GM18861 (cell line): ENCODE results near the gene BRAT1.
"Not testable (repeated sequence)": the region's sequence is repeated elsewhere in the genome, so short reads cannot be mapped to it uniquely, and the experiment has no call there.

Experiments
- ATAC-seq: cut with Tn5 transposase; IDR thresholded peaks from one replicate; pipeline ENCODE4 v1.9.1; 2021; ENCODE audit not compliant: unreplicated experiment

BRAT1 gene

GRCh38 chr7:2564970-2565540 is 9.7 kb upstream of the BRAT1 start:
- ATAC-seq: no peak

GRCh38 chr7:2563955-2564354 is 8.6 kb upstream of the BRAT1 start:
- not testable (repeated sequence) for ATAC-seq

- ATAC-seq: no peak
Measured at GRCh38 chr7:2559283-2559950, 4.1 kb upstream of the BRAT1 start.

- peak; percentile 59 for ATAC-seq
Measured at GRCh38 chr7:2558629-2559282, 3.4 kb upstream of the BRAT1 start, which contains the start of gene IQCE. IQCE (plus strand) TSS chr7:2558979; CDS start chr7:2559182, 203 bp downstream.

GRCh38 chr7:2554661-2555111 is 638 bp downstream of the BRAT1 start:
- ATAC-seq: no peak

GRCh38 chr7:2553831-2554581 is 1.3 kb downstream of the BRAT1 start:
- ATAC-seq: no peak

GRCh38 chr7:2553108-2553507 is 2.2 kb downstream of the BRAT1 start:
- no peak for ATAC-seq

- no peak for ATAC-seq
Measured at GRCh38 chr7:2551418-2551817, 3.9 kb downstream of the BRAT1 start.

GRCh38 chr7:2546776-2547586 is 8.3 kb downstream of the BRAT1 start:
- ATAC-seq: no peak

GRCh38 chr7:2545746-2546425 is 9.4 kb downstream of the BRAT1 start:
- ATAC-seq: no peak

- ATAC-seq: no peak
Measured at GRCh38 chr7:2544541-2545188, 10.7 kb downstream of the BRAT1 start.

GRCh38 chr7:2542916-2543871 is 12.1 kb downstream of the BRAT1 start:
- ATAC-seq: no peak

GRCh38 chr7:2542011-2542915 is 13.1 kb downstream of the BRAT1 start:
- no peak for ATAC-seq

- ATAC-seq: no peak
Measured at GRCh38 chr7:2541291-2542010, 13.9 kb downstream of the BRAT1 start.

- ATAC-seq: no peak
Measured at GRCh38 chr7:2540641-2541051, 14.7 kb downstream of the BRAT1 start.

GRCh38 chr7:2540133-2540532 is 15.2 kb downstream of the BRAT1 start:
- no peak for ATAC-seq
